Pancreas (tissue), 10 donors: ENCODE data around the gene CNTNAP4. TPM values are rescaled to one million over a fixed set of nuclear protein-coding genes. Genes with fewer than 3 reads are reported as not detected.

Experiments used
- ATAC-seq, 4 donors: fragments of 200-7000 bp; cut with Tn5 transposase; one replicate each; pipeline versions ENCODE4 v1.8.0 to v1.9.1; 2020; ENCODE audit warnings: mild to moderate bottlenecking in 4 of 4, moderate library complexity in 4 of 4
- DNase-seq, 6 donors: peaks; one replicate each; pipeline ENCODE4 v3.0.0-alpha.2; 2020
- FAIRE-seq: peaks from 2 replicates; lab custom pipeline; 2012; peaks lifted over from hg19 to GRCh38; lab: Jason Lieb, UNC
- H3K27ac ChIP-seq, 4 donors: fragments of 200-600 bp; sonication (generic); 1 replicate in 3 of 4; 2 replicates in 1 of 4; pipeline versions ENCODE4 v1.5.0 to v1.8.0; 2020
- H3K27me3 ChIP-seq, 4 donors: fragments of 200-600 bp; one replicate each; pipeline ENCODE4 v1.8.0; 2021
- H3K36me3 ChIP-seq, 3 donors: fragments of 200-600 bp; sonication (generic) in 1 of 3; one replicate each; pipeline versions ENCODE4 v1.5.0 to v1.8.0; 2020 to 2021
- H3K4me1 ChIP-seq, 3 donors: fragments of 200-600 bp; one replicate each; pipeline ENCODE4 v1.8.0; 2021
- H3K4me3 ChIP-seq, 4 donors: fragments of 200-600 bp; sonication (generic) in 2 of 4; one replicate each; pipeline versions ENCODE4 v1.5.0 to v1.8.0; 2020 to 2021
- H3K9me3 ChIP-seq, 4 donors: fragments of 200-600 bp; one replicate each; pipeline ENCODE4 v1.8.0; 2021
- CTCF ChIP-seq, 4 donors: fragments of 200-600 bp; sonication (generic) in 3 of 4; IDR thresholded peaks; one replicate each; pipeline versions ENCODE4 v1.5.0 to v1.8.0; 2021; ENCODE audit warnings: antibody characterized with exemption in 4 of 4
- WGBS, 2 donors: extraction: QIAGEN DNeasy Blood & Tissue Kit; methylation state at CpG; one replicate each; pipeline ENCODE4 v1.1.7; 2013; 5-methylcytosine and 5-hydroxymethylcytosine counted together
- intact Hi-C, 3 donors: fragments of 100-400 bp; cut with DNase I; formaldehyde crosslinking; loops; one replicate each; pipeline versions ENCODE4 v1.11.1 to v1.14.2; 2022
- polyA plus RNA-seq, 2 donors: library from polyadenylated mRNA; stranded (reverse); fragments of 200-250 nt; gene quantifications; one replicate each; pipeline ENCODE4 v1.2.3, GENCODE V29; 2013
- total RNA-seq, 6 donors: library from RNA; stranded (reverse); fragmentation: NEBNext Ultra II Directional in 4 of 6; extraction: Animal tissue kit (Norgen Biotek cat#: 25700) in 4 of 6; gene quantifications; one replicate each; pipeline versions ENCODE4 v1.2.1 to v1.2.4, GENCODE V29; 2021 to 2023
- donor health status: healthy with polysubstance abuse.
- donor health status: DM: no; HTN: no; CAD: no; lungs with moderate emphysema.
- donor health status: DM: no; HTN: no; CAD: no.
- donor health status: control.
- donor health status: control.
- donor health status: Bipolar disorder and iron deficiency.
- donor health status: DM: yes; HTN: yes; CAD: no.
- donor health status: DM: no; HTN: no; CAD: no.
- donor health status: DM: no; HTN: no; CAD: no.
- donor health status: DM: yes; HTN: yes; CAD: no.

CNTNAP4 gene
- total and polyA plus RNA-seq, 8 donors, result not detected

- Histone ChIP-seq H3K4me3 (no peak overlapping the region), H3K36me3 (no peaks in the 10 kb centered on the region), H3K27me3 (no peaks in the 10 kb centered on the region), H3K27ac (no peak overlapping the region), H3K9me3 (no peaks in the 10 kb centered on the region), H3K4me1 (no peaks in the 10 kb centered on the region)
- FAIRE-seq (no peak), ATAC-seq (no peak), DNase-seq (no peak)
- 41 to 47% methylated on average over 3 of the region's 3 CpGs for WGBS, 2 donors
- TF ChIP-seq CTCF (IDR thresholded peaks at IDR 0.05), result no peak
- intact Hi-C loops, result no loop called here
Measured at GRCh38 chr16:76444832-76445231, 167.6 kb downstream of the CNTNAP4 start.

GRCh38 chr16:76445815-76446214, 168.6 kb downstream of the CNTNAP4 start:
- H3K9me3 ChIP-seq, result no peaks in the 10 kb centered on the region
- H3K4me3 ChIP-seq, result no peak overlapping the region
- ATAC-seq (no peak), DNase-seq (no peak), FAIRE-seq (no peak)
- no peak overlapping the region for H3K27ac ChIP-seq
- TF ChIP-seq CTCF (IDR thresholded peaks at IDR 0.05), result no peak
- H3K36me3 ChIP-seq, result no peaks in the 10 kb centered on the region
- WGBS, 2 donors, result 58 to 63% methylated on average over 3 of the region's 3 CpGs
- H3K4me1 ChIP-seq, result no peaks in the 10 kb centered on the region
- intact Hi-C loops, result no loop called here
- no peaks in the 10 kb centered on the region for H3K27me3 ChIP-seq

DNA sequence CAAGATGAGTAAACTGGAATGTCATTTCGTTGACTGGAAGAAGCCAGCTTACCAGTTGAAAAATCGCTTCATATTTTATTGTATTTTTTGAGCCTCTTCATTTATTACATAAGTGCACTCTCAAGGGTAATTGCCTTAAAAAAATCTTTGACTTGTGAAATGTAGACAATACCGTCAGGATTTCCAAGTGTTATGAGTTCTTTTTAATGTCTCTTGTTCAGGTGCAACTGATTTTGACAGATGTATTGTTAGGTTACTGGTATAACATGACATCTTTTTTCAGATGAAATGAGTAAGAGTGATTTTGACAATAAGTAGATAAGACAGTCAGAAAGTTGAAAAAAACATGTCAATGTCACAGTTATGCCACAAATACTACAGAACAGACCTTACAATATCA, 169.1 kb downstream of the CNTNAP4 start:
- H3K27ac ChIP-seq, result no peak overlapping the region
- no peaks in the 10 kb centered on the region for H3K4me1 ChIP-seq
- no peak overlapping the region for H3K4me3 ChIP-seq
- FAIRE-seq (no peak), ATAC-seq (no peak), DNase-seq (no peak)
- no peak for TF ChIP-seq CTCF (IDR thresholded peaks at IDR 0.05)
- H3K9me3 ChIP-seq, result no peaks in the 10 kb centered on the region
- no peaks in the 10 kb centered on the region for H3K27me3 ChIP-seq
- H3K36me3 ChIP-seq, result no peaks in the 10 kb centered on the region
- WGBS, 2 donors, result 55 to 60% methylated on average over 3 of the region's 3 CpGs
- intact Hi-C loops, result no loop called here

DNA sequence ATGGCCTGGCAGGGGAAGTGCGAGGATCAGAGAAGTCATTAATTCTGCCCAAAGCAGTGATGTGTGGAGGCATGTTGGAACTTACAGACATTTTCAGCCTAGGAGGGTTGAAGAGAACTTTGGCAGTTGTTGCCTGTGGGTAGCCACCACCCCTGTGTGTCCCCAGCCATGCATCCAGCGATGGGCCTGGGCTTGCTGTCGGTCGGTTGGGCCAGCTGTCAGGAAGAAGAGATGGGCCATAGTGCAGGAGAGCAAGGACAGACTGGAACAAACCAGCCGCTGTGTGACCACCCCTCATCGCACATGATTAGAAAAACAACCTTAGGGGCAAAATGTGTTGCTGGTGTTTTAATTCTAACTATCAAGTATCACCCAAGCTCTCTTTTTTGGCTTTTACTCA, 173.7 kb downstream of the CNTNAP4 start:
- Histone ChIP-seq H3K36me3 (no peaks in the 10 kb centered on the region), H3K27me3 (no peaks in the 10 kb centered on the region), H3K27ac (no peak overlapping the region), H3K4me1 (no peaks in the 10 kb centered on the region), H3K4me3 (no peak overlapping the region), H3K9me3 (no peaks in the 10 kb centered on the region)
- no peak for ATAC-seq
- no peak for DNase-seq
- no peak for TF ChIP-seq CTCF (IDR thresholded peaks at IDR 0.05)
- WGBS, 2 donors, result 85% methylated on average over 6 of the region's 6 CpGs
- FAIRE-seq, result no peak
- intact Hi-C loops, result no loop called here

GRCh38 chr16:76455257-76455656, 178.1 kb downstream of the CNTNAP4 start:
- no peak for ATAC-seq
- H3K27me3 ChIP-seq, result no peaks in the 10 kb centered on the region
- no peak for TF ChIP-seq CTCF (IDR thresholded peaks at IDR 0.05)
- WGBS, 2 donors, result 87 to 92% methylated on average over 3 of the region's 3 CpGs
- H3K27ac ChIP-seq, result no peak overlapping the region
- no peaks in the 10 kb centered on the region for H3K9me3 ChIP-seq
- no peak for DNase-seq
- H3K4me1 ChIP-seq, result no peaks in the 10 kb centered on the region
- H3K36me3 ChIP-seq, result no peaks in the 10 kb centered on the region
- intact Hi-C loops, result no loop called here
- no peak for FAIRE-seq
- H3K4me3 ChIP-seq, result no peak overlapping the region
